Measurements from ENCODE around the gene RMDN2. TPM values are rescaled to one million over a fixed set of nuclear protein-coding genes. Genes with fewer than 3 reads are reported as not detected.

The RMDN2 gene
- total RNA-seq, 1 experiment from 2014 or later = 3.2 TPM

GRCh38 chr2:37907501-37908225, 17.4 kb upstream of the RMDN2 start:
- intact Hi-C loops (cut with micrococcal nuclease) = no loop called here
- Mint-ChIP-seq H3K9me3 (ENCODE audit: unreplicated experiment) (no peaks in the 10 kb centered on the region), H3K27me3 (ENCODE audit: insufficient read depth, unreplicated experiment) (no peaks in the 10 kb centered on the region), H3K27ac (ENCODE audit: low read depth, unreplicated experiment) (no peak overlapping the region), H3K4me1 (ENCODE audit: insufficient read depth, unreplicated experiment) (peaks cover 8% of the 10 kb centered on the region), H3K4me3 (ENCODE audit: unreplicated experiment) (no peak overlapping the region), H3K36me3 (ENCODE audit: insufficient read depth, unreplicated experiment) (no peaks in the 10 kb centered on the region)
- no peak for TF ChIP-seq CTCF (IDR thresholded peaks at IDR 0.05; ENCODE audit: unreplicated experiment)
- no peak for DNase-seq (ENCODE audit: unreplicated experiment)
- POLR2A ChIA-PET = interaction anchor here (0.6 to 1.9 kb wide), 3 partner anchors 18 to 688 kb away, joined by 3 to 5 read pairs (median 4); partner anchors contain the start of gene RMDN2
- no TSS peak for BruUV-seq (replicated peaks)
- CTCF ChIA-PET = interaction anchor here (0.6 to 1.0 kb wide), 2 partner anchors 16 to 256 kb away, joined by 3 to 5 read pairs; no protein-coding TSS in a partner anchor

GRCh38 chr2:37911296-37911873, 13.7 kb upstream of the RMDN2 start:
- DNase-seq (ENCODE audit: unreplicated experiment) = peak; percentile 32
- no peak for TF ChIP-seq CTCF (IDR thresholded peaks at IDR 0.05; ENCODE audit: unreplicated experiment)
- H3K9me3 Mint-ChIP-seq (ENCODE audit: unreplicated experiment) = no peaks in the 10 kb centered on the region
- no peak overlapping the region for H3K27ac Mint-ChIP-seq (ENCODE audit: low read depth, unreplicated experiment)
- no peak overlapping the region for H3K4me3 Mint-ChIP-seq (ENCODE audit: unreplicated experiment)
- peaks cover 17% of the 10 kb centered on the region for H3K4me1 Mint-ChIP-seq (ENCODE audit: insufficient read depth, unreplicated experiment)
- CTCF ChIA-PET = interaction anchor here (1.2 to 1.3 kb wide), 2 partner anchors 20 to 34 kb away, joined by 3 to 6 read pairs; no protein-coding TSS in a partner anchor
- no TSS peak for BruUV-seq (replicated peaks)
- intact Hi-C loops (cut with micrococcal nuclease) = no loop called here
- no peaks in the 10 kb centered on the region for H3K36me3 Mint-ChIP-seq (ENCODE audit: insufficient read depth, unreplicated experiment)
- POLR2A ChIA-PET = interaction anchor here (0.7 to 1.2 kb wide), 3 partner anchors 14 to 27 kb away, joined by 3 to 5 read pairs (median 3); partner anchors contain the start of gene RMDN2
- H3K27me3 Mint-ChIP-seq (ENCODE audit: insufficient read depth, unreplicated experiment) = no peaks in the 10 kb centered on the region

GRCh38 chr2:37912056-37912455, 13.0 kb upstream of the RMDN2 start:
- no peak for TF ChIP-seq CTCF (IDR thresholded peaks at IDR 0.05; ENCODE audit: unreplicated experiment)
- Mint-ChIP-seq H3K9me3 (ENCODE audit: unreplicated experiment) (no peaks in the 10 kb centered on the region), H3K4me3 (ENCODE audit: unreplicated experiment) (no peak overlapping the region), H3K27me3 (ENCODE audit: insufficient read depth, unreplicated experiment) (no peaks in the 10 kb centered on the region), H3K27ac (ENCODE audit: low read depth, unreplicated experiment) (no peak overlapping the region), H3K36me3 (ENCODE audit: insufficient read depth, unreplicated experiment) (no peaks in the 10 kb centered on the region), H3K4me1 (ENCODE audit: insufficient read depth, unreplicated experiment) (peaks cover 24% of the 10 kb centered on the region)
- POLR2A ChIA-PET = interaction anchor here (0.6 to 1.2 kb wide), 4 partner anchors 13 to 136 kb away, joined by 3 to 5 read pairs (median 3); partner anchors contain the start of gene RMDN2
- DNase-seq (ENCODE audit: unreplicated experiment) = peak; percentile 33
- intact Hi-C loops (cut with micrococcal nuclease) = no loop called here
- CTCF ChIA-PET = interaction anchor here (1.3 kb wide), 1 partner anchor 35 kb away, joined by 6 read pairs; no protein-coding TSS in a partner anchor
- no TSS peak for BruUV-seq (replicated peaks)

- TF ChIP-seq CTCF (IDR thresholded peaks at IDR 0.05; ENCODE audit: unreplicated experiment) = no peak
- Mint-ChIP-seq H3K9me3 (ENCODE audit: unreplicated experiment) (no peaks in the 10 kb centered on the region), H3K4me1 (ENCODE audit: insufficient read depth, unreplicated experiment) (peaks cover 29% of the 10 kb centered on the region), H3K27me3 (ENCODE audit: insufficient read depth, unreplicated experiment) (no peaks in the 10 kb centered on the region), H3K4me3 (ENCODE audit: unreplicated experiment) (no peak overlapping the region), H3K36me3 (ENCODE audit: insufficient read depth, unreplicated experiment) (no peaks in the 10 kb centered on the region), H3K27ac (ENCODE audit: low read depth, unreplicated experiment) (no peak overlapping the region)
- no TSS peak for BruUV-seq (replicated peaks)
- DNase-seq (ENCODE audit: unreplicated experiment) = no peak
- POLR2A ChIA-PET = interaction anchor here (0.6 kb wide), 1 partner anchor 137 kb away, joined by 3 read pairs; no protein-coding TSS in a partner anchor
- intact Hi-C loops (cut with micrococcal nuclease) = no loop called here
- CTCF ChIA-PET = interaction anchor here (0.6 kb wide), 1 partner anchor 346 kb away, joined by 3 read pairs; no protein-coding TSS in a partner anchor
These were observed 12.5 kb upstream of the RMDN2 start for GRCh38 chr2:37912616-37913015.

Measured in MCF 10A (cell line).